Measurements from ENCODE around the gene GPC6. TPM values are rescaled to one million over a fixed set of nuclear protein-coding genes. Genes with fewer than 3 reads are reported as not detected.

GPC6 gene
- total RNA-seq, 1 donor from 2014 or later: 63.0 TPM

GRCh38 chr13:94169454-94170144 is 943.0 kb downstream of the GPC6 start:
- FAIRE-seq (no peak), DNase-seq (ENCODE audit: low read depth) (no peak)
- no peaks in the 10 kb centered on the region for H3K36me3 Mint-ChIP-seq (ENCODE audit: low read depth, unreplicated experiment)
- Histone ChIP-seq H3K4me2 (ENCODE audit: low read length) (peak overlapping the region; percentile 16), H3K9ac (ENCODE audit: low read length) (no peak overlapping the region), H3K27me3 (ENCODE audit: insufficient read depth, low read length) (no peaks in the 10 kb centered on the region), H3K9me3 (ENCODE audit: insufficient read depth, low read depth, low read length) (no peaks in the 10 kb centered on the region), H3K36me3 (ENCODE audit: insufficient read depth, low read length) (no peaks in the 10 kb centered on the region), H2AFZ (ENCODE audit: low read depth, low read length) (no peak overlapping the region), H4K20me1 (ENCODE audit: insufficient read depth, low read length) (no peaks in the 10 kb centered on the region), H3K4me1 (ENCODE audit: insufficient read depth, low read length) (peaks cover 10% of the 10 kb centered on the region), H3K4me3 (ENCODE audit: insufficient read depth, low read depth, low read length) (no peak overlapping the region), H3K27ac (ENCODE audit: low read depth, low read length) (peak overlapping the region; percentile 35), H3K79me2 (ENCODE audit: insufficient read depth, low read length) (no peaks in the 10 kb centered on the region)
- H3K9me3 Mint-ChIP-seq (ENCODE audit: unreplicated experiment): no peaks in the 10 kb centered on the region
- peaks cover 24% of the 10 kb centered on the region for H3K4me1 Mint-ChIP-seq (ENCODE audit: low read depth, unreplicated experiment)
- H3K27me3 Mint-ChIP-seq (ENCODE audit: low read depth, unreplicated experiment): no peaks in the 10 kb centered on the region
- no peak for TF ChIP-seq EZH2 (IDR thresholded peaks at IDR 0.05; ENCODE audit: insufficient read depth, low read length)
- no peak for TF ChIP-seq CTCF (IDR thresholded peaks at IDR 0.05; ENCODE audit: insufficient read depth, low read depth, low read length)
- no peak overlapping the region for H3K27ac Mint-ChIP-seq (ENCODE audit: unreplicated experiment)
- H3K4me3 Mint-ChIP-seq (ENCODE audit: unreplicated experiment): no peak overlapping the region

- H3K9me3 ChIP-seq (ENCODE audit: insufficient read depth, low read depth, low read length): no peaks in the 10 kb centered on the region
- peaks cover 10% of the 10 kb centered on the region for H3K4me1 ChIP-seq (ENCODE audit: insufficient read depth, low read length)
- DNase-seq (ENCODE audit: low read depth) (peak; percentile 36), FAIRE-seq (no peak)
- no peak overlapping the region for H3K4me3 ChIP-seq (ENCODE audit: insufficient read depth, low read depth, low read length)
- H3K9me3 Mint-ChIP-seq (ENCODE audit: unreplicated experiment): no peaks in the 10 kb centered on the region
- no peaks in the 10 kb centered on the region for H3K27me3 Mint-ChIP-seq (ENCODE audit: low read depth, unreplicated experiment)
- no peak overlapping the region for H3K4me2 ChIP-seq (ENCODE audit: low read length)
- peak overlapping the region; percentile 35 for H3K27ac ChIP-seq (ENCODE audit: low read depth, low read length)
- H3K27me3 ChIP-seq (ENCODE audit: insufficient read depth, low read length): no peaks in the 10 kb centered on the region
- no peak overlapping the region for H3K4me3 Mint-ChIP-seq (ENCODE audit: unreplicated experiment)
- TF ChIP-seq CTCF (IDR thresholded peaks at IDR 0.05; ENCODE audit: insufficient read depth, low read depth, low read length) (no peak), EZH2 (IDR thresholded peaks at IDR 0.05; ENCODE audit: insufficient read depth, low read length) (no peak)
- H2AFZ ChIP-seq (ENCODE audit: low read depth, low read length): no peak overlapping the region
- no peaks in the 10 kb centered on the region for H3K36me3 ChIP-seq (ENCODE audit: insufficient read depth, low read length)
- H3K36me3 Mint-ChIP-seq (ENCODE audit: low read depth, unreplicated experiment): no peaks in the 10 kb centered on the region
- H3K27ac Mint-ChIP-seq (ENCODE audit: unreplicated experiment): peak overlapping the region; percentile 0
- peaks cover 27% of the 10 kb centered on the region for H3K4me1 Mint-ChIP-seq (ENCODE audit: low read depth, unreplicated experiment)
- no peaks in the 10 kb centered on the region for H3K79me2 ChIP-seq (ENCODE audit: insufficient read depth, low read length)
- H4K20me1 ChIP-seq (ENCODE audit: insufficient read depth, low read length): no peaks in the 10 kb centered on the region
- no peak overlapping the region for H3K9ac ChIP-seq (ENCODE audit: low read length)
These were observed 943.6 kb downstream of the GPC6 start for GRCh38 chr13:94170145-94170571.

- Histone ChIP-seq H3K4me1 (ENCODE audit: insufficient read depth, low read length) (peaks cover 10% of the 10 kb centered on the region), H3K9ac (ENCODE audit: low read length) (no peak overlapping the region), H3K9me3 (ENCODE audit: insufficient read depth, low read depth, low read length) (no peaks in the 10 kb centered on the region), H3K79me2 (ENCODE audit: insufficient read depth, low read length) (no peaks in the 10 kb centered on the region), H3K27ac (ENCODE audit: low read depth, low read length) (no peak overlapping the region), H2AFZ (ENCODE audit: low read depth, low read length) (no peak overlapping the region), H3K4me2 (ENCODE audit: low read length) (no peak overlapping the region), H3K36me3 (ENCODE audit: insufficient read depth, low read length) (no peaks in the 10 kb centered on the region), H3K27me3 (ENCODE audit: insufficient read depth, low read length) (no peaks in the 10 kb centered on the region), H3K4me3 (ENCODE audit: insufficient read depth, low read depth, low read length) (no peak overlapping the region), H4K20me1 (ENCODE audit: insufficient read depth, low read length) (no peaks in the 10 kb centered on the region)
- DNase-seq (ENCODE audit: low read depth): no peak
- no peak overlapping the region for H3K27ac Mint-ChIP-seq (ENCODE audit: unreplicated experiment)
- no peak for FAIRE-seq
- peaks cover 23% of the 10 kb centered on the region for H3K4me1 Mint-ChIP-seq (ENCODE audit: low read depth, unreplicated experiment)
- no peaks in the 10 kb centered on the region for H3K36me3 Mint-ChIP-seq (ENCODE audit: low read depth, unreplicated experiment)
- no peak for TF ChIP-seq CTCF (IDR thresholded peaks at IDR 0.05; ENCODE audit: insufficient read depth, low read depth, low read length)
- H3K4me3 Mint-ChIP-seq (ENCODE audit: unreplicated experiment): no peak overlapping the region
- no peaks in the 10 kb centered on the region for H3K9me3 Mint-ChIP-seq (ENCODE audit: unreplicated experiment)
- H3K27me3 Mint-ChIP-seq (ENCODE audit: low read depth, unreplicated experiment): no peaks in the 10 kb centered on the region
These were observed 945.8 kb downstream of the GPC6 start for GRCh38 chr13:94172416-94172815.

All from astrocyte (in vitro differentiated cells and primary cell).